Activated CD4-positive, alpha-beta T cell treated with anti-CD3 and anti-CD28 coated beads, Interleukin-2, Interleukin-6, amounts not matched to agents 100 ng/mL and 50 ng/mL, durations not matched to agents 16 hours and 8 hours (primary cell): Measurements from ENCODE around the gene FAM50B.
"Not testable (repeated sequence)": the region's sequence is repeated elsewhere in the genome, so short reads cannot be mapped to it uniquely, and the experiment has no call there.

Experiments used
- DNase-seq: peaks from one replicate; pipeline ENCODE4 v3.0.0-alpha.2; 2020

Gene FAM50B

DNA sequence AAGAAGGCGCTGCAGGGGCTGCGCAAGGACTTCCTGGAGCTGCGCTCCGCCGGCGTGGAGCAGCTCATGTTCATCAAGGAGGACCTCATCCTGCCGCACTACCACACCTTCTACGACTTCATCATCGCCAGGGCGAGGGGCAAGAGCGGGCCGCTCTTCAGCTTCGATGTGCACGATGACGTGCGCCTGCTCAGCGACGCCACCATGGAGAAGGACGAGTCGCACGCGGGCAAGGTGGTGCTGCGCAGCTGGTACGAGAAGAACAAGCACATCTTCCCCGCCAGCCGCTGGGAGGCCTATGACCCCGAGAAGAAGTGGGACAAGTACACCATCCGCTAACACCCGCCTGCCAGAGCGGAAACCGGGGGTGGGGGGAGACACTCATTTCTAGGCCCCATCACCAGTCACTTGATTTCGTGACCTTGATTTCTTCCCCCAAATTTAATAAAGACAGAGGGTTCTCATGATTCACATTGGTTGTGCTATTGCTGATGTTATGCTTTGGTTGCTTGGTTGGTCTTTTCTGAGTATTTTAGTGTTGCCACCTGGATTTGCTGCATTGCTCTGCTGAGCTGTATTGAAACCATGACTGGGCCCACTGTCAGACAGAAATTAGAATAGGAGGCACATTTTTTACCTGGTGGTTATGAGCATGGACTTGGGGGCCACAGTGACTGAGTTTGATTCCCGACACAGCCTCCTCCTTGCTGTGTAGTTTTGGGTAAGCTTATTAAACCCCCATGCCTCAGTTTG is 1.5 kb downstream of the FAM50B start:
- peak; percentile 81 for DNase-seq

DNA sequence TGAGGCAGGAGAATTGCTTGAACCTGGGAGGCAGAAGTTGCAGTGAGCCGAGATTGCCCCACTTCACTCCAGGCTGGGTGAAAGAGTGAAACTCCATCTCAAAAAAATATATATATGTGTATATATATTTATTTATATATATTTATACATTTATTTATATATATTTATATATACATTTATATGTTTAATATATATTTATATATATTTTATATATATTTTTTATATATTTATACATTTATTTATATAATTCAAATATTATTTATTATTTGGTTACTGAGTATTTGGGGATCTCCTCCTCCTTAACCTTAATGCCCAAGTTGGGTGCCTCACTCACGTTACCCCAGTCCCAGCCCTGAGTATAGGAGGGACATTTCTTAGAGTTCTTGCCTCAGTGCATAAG is 2.7 kb downstream of the FAM50B start:
- DNase-seq = no peak

DNA sequence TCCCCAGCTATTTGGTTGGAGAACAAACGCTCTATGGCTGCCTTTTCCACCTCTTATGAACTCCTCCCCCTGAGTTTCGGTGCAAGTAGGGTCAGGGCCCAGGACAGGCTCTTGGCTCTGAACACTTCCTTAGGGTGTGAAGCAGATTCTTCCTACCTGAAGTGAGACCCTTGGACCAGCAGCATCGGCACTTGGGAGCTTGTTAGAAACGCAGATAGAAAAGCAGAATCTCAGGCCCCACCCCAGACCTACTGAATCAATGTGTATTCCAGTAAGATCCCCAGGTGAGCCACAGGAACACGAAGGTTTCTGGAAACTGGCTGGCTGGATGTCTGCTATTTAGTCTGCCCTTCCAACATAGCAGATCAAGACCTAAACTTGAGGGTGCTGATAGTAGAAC is 3.2 kb downstream of the FAM50B start:
- no peak for DNase-seq

DNA sequence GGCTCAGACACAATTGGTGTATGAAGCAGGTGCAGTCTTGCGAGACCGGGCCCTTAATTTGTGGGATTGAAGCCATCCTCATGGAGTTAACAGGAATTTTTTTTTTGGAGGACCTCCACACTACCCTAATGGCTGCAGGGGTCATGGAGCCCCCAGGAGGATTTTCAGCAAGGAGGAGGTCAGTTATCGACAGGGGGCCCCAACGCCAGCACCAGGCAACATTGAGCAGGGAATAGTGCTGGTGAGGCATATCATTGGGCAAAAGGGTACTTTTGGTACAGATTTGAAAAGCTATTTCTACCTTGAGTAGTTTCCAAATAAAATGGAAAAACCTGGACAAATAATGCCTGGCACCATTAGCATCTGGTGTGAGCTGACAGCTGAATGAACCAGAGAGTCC is 6.7 kb downstream of the FAM50B start:
- no peak for DNase-seq

DNA sequence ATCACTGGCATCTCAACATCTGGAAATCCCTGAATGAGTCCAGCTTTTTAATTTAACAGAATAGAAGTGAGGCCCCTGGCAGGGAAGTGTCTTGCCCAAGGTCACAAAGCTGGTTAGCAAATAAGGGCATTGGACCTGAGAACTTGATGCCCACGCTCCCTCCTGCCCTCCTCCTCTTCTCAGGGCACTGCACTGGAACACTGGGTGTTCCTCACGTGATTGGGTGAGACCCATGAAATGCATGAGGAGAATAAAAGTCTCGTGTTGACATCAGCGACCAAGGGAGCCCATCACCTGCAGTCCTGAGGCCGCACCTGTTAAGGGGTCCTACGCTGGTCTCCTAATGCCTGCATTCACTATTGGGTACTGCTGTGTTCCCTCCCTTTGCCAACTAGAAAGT is 7.4 kb downstream of the FAM50B start:
- no peak for DNase-seq

DNA sequence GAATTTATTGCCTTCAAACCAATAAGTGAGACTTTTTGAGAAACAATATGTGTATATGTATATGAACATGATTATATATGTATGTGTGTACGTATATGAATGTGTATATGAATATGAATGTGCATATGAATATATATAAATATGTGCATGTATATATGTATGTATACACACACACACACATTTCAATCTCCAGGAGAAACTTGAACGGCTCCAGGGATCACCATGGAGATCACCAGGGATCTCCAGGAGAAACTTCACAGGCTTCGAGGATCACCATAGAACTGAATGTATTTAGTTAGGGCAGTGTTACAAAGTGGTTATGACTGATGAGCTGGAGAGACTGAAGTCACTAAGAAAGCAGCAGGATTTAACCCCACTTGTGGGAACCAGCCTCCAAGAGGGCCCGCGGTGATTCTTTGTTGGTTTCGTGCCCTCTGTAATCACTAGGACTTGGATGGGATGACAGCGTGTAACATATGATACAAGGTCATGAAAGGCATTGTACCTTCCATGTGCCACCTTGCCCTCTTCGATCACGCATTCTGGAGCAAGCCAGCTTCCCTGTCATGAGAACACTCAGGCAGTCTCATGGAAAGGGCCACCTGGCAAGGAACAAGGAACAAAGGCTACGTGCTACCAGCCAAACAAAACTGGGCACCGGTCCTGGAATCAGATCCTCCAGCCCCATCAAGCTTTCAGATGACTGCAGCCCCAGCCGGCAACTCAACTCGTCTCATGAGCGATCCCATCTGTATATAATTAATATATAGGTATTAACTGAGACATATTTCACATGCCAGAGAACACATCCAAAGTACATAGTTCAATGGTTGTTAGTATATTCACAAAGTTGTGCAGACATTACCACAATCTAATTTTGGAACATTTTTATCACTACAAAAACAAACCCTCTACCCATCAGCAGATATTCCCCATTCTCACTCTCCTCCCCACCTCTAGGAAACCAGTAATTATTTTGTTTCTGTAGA is 8.6 kb downstream of the FAM50B start:
- no peak for DNase-seq

DNA sequence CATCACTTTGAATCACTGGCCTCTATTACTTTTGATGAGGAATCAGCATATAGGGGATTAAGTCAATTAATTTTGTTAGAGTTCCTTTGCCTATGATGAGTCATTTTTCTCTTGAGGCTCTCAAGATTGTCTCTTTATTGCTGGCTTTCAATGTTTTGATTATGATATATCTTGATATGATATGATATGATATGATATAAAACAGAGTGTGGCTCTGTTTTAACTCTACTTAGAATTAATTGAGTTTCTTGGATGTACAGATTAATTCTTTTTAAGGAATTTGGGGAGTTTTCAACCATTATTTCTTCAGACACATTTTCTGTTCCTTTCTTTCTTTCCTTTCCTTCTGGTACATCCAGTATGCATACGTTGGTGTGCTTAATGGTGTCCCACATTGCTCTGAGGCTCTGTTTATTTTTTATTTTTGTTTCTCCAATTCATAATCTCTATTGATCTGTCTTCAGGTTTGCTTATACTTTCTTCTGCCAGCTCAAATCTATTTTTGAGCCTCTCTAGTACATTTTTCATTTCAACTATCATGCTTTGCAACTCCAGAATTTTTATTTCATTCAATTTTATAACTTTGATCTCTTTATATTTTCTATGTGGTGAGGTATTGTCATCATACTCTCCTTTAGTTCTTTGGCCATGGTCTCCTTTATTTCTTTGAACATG is 10.8 kb downstream of the FAM50B start:
- DNase-seq = no peak

DNA sequence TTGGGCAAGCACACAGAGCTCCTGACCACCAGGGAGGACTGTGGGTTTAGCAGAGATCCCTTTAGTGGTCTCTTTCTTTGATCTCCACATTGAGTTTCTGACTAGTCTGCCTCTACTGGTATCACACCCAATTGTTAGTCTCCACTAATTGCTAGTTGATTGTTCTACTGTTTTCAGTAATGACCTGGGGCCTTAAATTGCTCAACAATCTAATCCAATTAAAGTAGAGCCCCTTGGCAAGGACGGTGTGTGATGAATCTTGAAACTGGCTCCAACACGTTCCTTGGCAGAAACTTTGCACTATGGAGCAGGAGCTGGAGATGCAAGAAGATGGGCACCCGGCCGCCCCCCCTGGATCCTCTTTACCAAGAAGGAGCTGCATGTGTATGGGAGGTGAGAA is 12.3 kb downstream of the FAM50B start:
- DNase-seq = no peak

DNA sequence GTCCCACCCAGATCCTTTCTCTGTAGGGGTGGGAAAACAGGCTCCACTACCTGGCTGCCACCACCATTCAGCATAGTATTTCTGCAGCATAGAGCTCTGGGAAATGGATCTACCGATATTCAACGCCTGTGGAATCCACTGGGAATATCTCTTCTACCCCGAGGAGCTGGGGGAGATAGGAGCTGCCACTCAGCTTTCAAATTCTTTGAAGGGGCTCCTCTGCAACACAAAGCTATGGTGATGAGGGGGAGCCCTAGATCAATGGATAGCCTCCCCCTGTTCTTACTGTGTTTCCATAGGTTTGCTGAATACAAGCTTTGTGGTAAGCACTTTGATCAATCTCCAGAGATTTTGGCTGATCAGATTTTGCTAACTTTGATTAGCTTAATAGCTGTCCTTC is 12.9 kb downstream of the FAM50B start:
- no peak for DNase-seq

DNA sequence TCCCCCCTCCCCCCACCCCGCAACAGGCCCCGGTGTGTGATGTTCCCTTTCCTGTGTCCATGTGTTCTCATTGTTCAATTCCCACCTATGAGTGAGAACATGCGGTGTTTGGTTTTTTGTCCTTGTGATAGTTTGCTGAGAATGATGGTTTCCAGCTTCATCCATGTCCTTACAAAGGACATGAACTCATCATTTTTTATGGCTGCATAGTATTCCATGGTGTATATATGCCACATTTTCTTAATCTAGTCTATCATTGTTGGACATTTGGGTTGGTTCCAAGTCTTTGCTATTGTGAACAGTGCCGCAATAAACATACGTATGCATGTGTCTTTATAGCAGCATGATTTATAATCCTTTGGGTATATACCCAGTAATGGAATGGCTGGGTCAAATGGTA is 14.1 kb downstream of the FAM50B start:
- DNase-seq = not testable (repeated sequence)

DNA sequence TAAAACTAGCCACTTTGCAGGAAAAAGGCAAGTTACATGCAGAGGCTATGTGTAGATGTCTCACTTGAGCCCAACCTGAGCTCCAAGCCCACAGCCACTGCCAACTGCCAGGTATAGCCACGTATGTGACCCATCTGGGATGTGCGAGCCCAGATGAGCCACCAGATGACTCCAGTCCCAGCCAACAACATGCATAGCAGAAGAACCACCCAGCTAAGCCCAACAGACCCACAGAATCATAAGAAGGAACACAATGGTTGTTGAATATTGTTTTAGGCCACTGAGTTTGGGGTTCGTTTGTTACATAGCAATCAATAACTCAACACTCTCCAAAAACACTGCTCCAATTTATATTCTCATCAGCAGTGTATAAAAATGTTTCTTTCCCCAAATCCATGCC is 16.3 kb downstream of the FAM50B start:
- no peak for DNase-seq

DNA sequence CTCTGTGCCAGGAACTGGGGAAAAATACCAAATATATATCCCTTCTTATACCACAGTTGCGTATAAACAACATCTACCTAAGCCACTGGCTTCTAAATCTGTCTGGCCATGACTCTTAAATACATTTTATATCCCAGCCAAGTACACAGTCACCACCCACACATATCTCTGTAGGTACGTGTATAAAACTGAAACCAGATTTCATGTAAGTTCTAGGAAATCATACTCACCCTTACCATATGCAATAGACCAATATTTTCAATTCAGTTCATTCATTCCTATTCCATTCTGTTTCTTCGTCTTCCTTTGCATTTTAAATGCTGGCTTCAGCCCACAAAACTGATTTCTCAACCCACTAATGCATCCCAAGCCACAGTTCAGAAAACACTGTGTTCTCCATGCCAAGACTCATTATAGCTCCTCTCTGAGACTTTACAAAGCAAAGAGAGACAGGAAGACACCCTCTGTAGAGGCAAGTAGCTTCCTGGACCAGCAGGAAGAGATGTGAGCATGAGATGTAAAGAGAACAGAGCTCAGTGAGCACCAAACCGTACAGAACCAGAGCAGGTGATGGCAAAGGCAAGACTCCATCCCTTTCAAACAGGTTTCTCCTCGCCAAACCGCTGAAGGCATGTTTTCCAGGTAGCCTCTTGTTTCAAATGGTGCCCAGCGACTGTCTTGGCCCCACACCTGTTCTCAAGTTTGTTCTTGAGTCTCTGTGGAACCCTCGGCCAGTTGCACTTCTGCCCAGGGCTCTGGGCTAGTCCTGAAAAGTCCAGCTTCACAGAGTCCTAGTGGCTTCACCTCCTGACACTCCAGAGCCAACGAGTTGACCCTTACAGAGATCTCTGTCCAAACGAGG is 18.7 kb downstream of the FAM50B start:
- peak; percentile 38 for DNase-seq

DNA sequence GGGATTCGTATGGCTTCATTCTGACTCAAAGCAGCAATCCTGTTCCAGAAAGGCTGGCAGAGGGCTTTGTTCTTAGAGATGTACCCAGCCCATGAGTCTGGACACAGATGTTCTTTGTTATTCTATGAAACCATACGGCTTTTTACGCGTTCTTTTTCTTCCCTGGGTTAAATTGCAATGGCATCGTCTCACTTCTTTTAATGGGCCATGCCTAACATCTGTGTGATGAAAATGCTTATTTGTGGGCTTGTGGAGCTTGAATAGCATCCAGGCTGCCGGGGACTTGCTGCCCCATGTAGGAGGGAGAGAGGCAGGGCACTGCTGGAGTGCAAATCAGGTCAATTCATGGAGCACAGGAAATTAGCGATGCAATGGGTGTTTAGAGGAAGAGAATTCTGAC is 19.4 kb downstream of the FAM50B start:
- DNase-seq = no peak

DNA sequence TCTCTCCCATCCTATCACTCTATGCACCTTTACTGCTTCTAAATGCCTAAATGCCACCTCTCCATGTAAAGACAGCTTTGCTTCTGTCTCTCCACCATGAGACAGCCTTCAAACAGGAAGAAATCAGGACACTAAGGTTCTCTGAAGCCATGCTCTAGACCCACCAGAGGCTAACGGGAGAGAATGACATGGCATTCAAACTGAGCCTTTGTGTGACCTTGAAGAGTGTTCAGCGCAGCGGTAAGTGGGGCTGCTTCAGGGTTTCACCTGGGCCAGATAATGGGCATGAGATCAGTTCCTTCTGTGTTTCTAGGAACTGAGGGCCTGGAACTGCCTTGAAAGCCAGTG is 20.1 kb downstream of the FAM50B start:
- DNase-seq = no peak

DNA sequence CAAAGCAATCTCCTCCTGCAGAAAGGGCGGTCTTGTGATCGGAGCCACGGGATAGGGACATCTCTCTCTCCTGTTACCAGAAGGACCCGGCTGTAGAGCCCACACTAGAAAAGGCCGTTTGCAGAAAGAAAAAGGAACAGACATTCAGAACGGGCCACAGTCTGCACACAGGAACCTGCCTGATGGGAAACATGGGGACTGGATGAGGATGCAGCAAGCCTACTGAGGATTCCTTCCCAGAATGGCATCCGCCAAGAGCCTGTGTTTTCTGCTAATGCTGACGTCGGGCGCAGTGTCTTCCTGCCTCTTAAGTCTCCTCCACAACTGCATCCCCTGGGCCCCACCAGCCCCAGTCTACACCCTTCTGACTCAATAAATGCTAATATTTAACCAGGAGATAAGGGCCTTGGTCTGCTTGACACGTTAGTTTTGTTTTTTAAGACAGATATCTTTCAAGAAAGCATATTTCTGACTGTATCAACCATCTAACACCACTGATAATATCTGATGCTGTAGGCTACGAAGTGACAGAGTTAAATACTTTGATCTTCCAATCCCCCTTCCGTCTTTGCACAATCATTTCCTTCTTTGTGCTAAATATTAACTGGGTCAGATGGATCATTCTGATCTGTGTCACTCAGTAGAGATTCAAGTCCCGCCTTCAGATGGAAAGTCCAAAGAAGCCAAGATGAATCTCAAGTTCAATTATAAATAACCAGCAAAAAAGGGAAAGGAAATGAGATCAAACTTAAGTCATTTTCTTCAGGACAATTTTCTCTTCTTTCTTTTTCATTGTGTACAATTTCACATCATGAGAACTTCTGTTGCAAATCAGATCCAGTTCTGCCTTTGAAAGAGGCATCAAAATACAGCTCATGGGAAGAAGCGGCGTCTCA is 20.7 kb downstream of the FAM50B start:
- DNase-seq = no peak

DNA sequence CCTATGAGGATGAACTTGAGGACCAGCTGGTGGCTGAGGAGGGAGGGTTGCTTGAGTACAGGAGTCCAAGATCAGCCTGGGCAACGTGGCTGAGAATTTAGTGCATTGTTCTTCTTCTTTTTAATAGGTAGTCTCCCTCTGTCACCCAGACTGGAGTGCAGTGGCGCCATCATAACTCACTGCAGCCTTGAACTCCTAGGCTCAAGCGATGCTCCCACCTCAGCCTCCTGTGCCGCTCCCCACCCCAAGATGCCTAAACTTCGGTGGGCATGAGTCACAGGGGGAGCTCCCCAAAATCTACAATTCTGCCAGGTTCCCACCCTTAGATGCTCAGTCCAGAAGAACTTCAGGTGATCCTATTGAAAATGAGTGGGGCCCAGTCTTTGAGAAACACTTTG is 21.4 kb downstream of the FAM50B start:
- no peak for DNase-seq

DNA sequence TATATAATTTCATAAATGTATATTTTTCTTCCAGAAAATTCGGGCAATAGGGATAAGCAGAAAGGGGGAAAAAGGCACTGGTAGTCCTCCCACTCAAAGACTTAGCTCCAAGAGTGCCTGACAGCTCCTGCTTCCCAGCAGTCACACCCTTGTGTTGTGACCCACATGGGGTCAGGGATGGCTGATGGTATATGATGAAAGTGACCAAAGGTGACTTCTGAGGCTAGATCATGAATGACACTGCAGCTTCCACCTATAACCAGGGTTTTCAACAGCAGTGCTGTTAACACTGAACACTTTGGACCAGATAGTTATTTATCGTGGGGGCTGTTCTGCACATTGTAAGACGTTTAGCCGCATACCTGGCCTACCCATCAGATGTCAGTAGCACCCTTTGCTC is 22.3 kb downstream of the FAM50B start:
- no peak for DNase-seq

DNA sequence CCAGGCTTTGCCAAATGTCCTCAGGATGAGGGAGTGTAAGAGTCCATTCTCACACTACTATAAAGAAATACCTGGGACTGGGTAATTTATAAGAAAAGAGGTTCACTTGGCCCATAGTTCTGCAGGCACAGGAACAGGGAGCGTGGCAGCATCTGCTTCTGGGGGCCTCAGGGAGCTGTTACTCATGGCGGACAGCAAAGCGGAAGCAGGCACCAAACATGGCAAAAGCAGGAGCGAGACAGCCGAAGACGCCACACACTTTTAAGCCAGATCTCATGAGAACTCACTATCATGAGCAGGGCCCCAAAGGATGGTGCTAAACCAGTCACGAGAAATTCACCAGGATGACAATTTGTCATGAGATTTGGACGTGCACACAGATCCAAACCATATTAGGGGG is 22.8 kb downstream of the FAM50B start:
- DNase-seq = no peak

DNA sequence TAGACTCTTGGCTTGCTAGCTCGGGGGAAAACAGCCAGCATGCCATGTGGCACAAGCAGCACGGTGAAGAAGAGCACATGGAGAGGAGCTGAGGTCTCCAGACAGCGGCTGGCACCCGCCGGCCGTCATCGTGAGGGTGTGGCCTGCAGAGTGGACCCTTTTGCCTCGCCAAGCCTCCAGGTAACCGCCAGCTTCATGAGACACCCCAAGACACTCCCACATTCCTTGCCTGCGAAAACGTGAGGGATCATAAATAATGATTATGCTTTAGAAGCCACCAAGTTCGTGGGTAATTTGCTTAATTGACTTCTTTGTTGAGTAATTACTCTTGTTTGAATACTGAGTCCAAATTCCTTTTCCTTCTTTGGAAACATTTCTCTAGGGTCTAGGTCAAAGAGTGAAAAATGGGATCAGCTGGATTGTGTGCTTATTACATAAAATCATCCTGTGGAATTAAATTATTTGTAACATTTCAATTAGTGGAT is 23.2 kb downstream of the FAM50B start:
- no peak for DNase-seq

DNA sequence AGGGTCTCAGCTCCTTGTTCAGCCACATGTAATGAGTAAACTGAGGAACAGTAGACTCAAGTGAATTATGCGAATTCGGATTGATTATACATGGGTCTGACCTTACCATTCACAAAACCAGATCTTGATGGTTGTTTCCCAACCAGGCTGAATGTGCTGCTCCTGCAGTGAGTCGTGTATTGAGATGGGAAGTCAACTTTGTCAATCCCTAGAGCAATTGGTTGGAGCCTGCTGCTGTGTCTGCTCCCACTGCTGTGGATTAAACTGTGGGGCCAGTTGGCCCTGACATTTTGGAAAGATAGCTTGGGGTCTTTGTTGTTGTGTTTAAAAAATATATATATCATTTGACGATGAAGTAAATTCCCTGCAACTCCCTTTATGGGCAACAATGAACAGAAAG is 23.9 kb downstream of the FAM50B start:
- DNase-seq = no peak

DNA sequence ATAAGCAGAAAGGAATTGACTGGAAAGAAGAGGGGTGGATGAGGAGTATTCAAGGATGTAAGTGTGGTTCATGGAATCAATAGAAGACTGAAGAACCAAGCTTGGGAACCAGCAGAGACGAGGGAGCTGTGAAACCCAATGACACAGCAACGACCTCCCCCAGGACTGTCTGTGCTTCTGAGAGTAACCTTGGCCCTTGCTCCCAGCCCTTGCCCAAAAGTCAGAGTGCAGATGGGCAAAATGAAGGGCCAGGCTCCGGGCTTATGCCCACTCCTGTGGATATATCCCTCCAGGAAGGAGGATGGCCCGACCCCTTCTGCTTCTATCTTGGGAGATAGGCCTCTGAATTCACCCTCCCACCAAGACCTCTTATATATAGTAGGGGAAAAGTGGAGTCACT is 24.9 kb downstream of the FAM50B start:
- no peak for DNase-seq

DNA sequence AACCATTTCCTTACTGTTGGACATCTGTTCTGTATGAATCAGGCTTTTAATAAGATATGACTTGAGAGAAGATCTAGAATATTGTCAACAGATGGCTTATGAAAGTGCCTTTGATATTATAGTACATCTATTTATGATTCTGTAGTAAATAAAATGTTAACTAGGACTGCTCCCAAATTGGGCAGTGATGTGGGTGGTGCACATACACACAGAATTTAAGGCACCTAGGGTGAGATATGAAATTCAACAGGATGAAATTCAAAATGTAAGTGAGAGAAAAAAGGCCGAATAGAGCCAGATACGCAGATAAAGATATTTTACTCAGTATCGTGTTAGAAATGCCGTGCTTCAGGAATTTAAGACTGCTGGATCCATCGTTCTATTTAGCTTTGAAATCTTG is 26.3 kb downstream of the FAM50B start:
- DNase-seq = no peak
